NCI-H446 (cell line): ENCODE results near the gene CD36.

Source experiments
- DNase-seq, 2 experiments: peaks; one replicate each; lab custom pipeline; 2025; lab: John Stamatoyannopoulos, UW

The CD36 gene

DNA sequence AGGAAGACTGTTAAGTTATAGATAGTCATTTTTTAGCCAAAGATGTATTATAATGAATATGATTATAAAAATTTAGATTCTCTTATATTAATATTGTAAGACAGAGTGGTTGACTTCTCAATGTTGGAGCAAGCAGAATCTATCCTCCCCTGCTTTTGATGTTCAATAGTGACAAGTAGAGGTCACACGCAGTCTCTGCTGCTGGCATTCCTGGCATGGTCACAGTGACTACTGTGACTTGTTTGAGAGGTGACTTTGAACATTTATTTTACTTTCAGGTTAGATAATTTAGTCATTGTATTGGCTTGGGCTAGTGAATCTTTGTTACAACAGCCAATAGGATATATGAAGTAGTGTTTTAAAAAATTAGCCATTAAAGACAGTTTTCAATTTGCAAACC, 13.7 kb upstream of the CD36 start:
- no peak for DNase-seq

GRCh38 chr7:80629023-80629422, 9.4 kb upstream of the CD36 start:
- DNase-seq, result no peak

DNA sequence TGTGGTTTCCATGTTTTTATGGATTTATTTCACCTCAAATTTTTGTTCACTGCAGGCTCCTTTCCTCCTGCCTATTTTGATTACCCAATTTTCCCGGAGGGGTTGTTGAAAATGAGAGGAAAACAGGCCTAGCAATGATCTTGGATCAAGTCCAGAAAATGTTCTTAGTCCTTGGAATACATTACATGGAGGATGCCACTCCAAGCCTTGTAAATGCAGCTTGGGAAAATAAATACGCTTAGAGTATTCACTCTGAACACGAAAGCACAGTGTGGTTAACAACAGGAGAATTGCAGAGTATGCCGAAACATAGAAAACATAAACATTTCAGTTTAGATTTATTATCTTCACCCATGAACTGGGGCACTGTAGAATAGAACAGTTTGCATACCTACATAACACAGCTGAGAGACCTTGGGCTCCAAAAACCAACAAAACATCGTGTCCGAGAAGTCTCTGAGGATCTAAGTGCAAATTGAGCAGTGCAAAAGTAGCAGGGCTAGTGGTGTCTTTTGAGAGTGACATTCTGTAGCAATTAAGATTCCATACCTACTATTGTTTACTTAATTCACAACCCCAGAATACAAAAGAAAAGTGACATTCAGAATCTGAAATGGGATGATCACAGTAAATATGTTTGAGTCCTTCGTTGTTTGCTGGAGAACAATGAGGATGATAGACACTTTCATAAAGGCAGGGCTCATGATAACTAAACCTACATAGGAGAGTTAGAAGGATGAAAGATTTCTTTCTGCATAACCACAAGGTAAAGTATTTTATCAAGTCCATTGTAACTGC, 7.6 kb upstream of the CD36 start:
- DNase-seq, result peak in 1 of 2 experiments; percentile 34

GRCh38 chr7:80631421-80631820, 7.0 kb upstream of the CD36 start:
- no peak for DNase-seq

DNA sequence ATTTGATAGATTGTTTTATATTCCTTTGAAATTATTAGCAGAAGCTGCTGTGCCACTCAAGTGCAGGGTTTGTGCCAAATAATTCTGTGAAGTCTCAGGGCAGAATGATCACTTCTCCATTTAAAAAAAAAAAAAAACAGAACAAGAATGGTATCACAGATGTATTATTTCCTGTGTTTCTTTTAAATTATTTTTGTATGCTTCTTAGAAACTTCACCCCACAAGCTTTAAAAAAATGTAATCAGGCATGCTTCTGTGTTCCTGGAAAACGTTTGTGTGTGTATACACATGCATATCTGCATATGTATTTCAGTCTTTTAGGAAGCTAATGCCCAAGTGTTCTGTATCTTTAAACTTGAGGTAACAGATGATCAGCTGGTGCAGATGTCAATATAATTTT, 6.3 kb upstream of the CD36 start:
- no peak for DNase-seq

DNA sequence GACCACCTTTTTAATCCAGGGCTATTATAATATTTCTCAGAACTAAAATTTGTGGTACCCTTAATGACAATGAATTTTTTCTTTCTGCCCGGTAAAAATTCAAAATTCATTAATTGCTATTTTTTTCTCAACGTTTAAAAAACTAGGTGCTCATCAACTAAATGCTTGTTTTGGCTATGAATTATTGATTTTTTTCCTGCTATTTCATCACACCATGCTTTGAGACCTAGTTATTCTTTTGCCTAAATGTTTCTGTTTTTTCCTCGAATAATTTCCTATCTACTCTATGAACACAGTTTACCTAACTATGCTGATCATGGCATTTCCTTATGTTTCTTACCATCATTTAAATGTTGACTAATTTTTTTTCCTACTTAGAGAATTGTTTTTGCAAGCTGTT, 5.6 kb upstream of the CD36 start:
- DNase-seq, result no peak

DNA sequence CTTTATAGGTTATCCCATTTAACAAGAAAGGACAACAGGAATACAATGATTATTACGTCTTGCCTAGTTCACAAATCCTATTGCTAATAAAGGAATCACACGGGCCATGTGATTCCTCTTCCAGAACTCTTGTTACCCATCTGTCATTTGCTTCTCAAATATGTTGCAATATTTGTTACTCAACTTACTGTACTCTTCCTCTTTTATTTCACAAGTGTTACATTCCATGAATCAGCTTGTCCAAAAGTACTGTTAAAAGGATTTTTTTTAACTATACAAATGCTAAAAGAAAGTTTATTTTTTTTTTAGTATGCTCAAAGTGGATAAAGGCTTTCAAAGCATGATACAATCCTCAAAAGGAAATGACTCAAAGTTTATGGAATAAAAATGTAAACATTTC, 3.9 kb upstream of the CD36 start:
- DNase-seq, result peak in 1 of 2 experiments; percentile 4

GRCh38 chr7:80635533-80635932, 2.9 kb upstream of the CD36 start:
- no peak for DNase-seq

- no peak for DNase-seq
These were observed 2.4 kb upstream of the CD36 start for GRCh38 chr7:80635998-80636397.

GRCh38 chr7:80636709-80637108, 1.7 kb upstream of the CD36 start:
- DNase-seq, result no peak

- DNase-seq, result no peak
These were observed 988 bp upstream of the CD36 start for GRCh38 chr7:80637454-80637853.

DNA sequence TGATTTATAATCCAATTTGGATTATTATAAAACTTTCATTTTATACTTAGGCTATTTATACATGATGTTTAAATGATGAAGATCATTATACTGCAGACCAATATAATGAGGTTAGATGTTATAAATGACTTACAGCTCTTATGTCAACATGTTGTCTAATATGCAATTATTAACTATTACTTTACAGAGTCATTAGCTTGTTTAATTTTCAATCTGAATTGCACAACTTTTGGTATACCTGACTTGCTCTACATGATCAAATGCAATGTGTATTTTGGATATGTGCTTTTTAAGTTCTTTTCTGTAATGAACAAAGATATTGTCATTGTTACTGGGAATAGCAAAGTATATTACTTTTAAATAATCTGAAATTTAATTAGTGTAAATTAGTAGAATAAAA, 569 bp downstream of the CD36 start:
- DNase-seq, result no peak

GRCh38 chr7:80640846-80641245, 2.4 kb downstream of the CD36 start:
- no peak for DNase-seq

DNA sequence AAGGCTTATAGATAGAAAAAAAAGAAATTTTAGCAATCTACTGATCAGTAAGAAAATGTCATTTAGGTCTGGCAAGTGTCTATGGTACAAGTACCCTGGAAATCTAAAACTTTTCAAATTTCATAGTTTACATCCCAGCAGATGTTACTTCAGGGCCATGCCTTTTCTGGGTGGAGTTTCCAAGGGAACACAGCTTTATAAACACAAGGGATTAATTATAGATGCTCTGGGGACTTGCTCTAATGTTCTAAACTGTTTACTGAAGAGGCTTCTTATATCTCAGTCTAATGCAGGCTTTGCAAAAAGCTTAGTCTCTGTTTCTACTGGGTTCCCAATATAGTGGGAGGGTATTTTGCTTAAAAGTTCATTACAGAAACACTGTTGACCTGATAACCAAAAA, 3.1 kb downstream of the CD36 start:
- no peak for DNase-seq

DNA sequence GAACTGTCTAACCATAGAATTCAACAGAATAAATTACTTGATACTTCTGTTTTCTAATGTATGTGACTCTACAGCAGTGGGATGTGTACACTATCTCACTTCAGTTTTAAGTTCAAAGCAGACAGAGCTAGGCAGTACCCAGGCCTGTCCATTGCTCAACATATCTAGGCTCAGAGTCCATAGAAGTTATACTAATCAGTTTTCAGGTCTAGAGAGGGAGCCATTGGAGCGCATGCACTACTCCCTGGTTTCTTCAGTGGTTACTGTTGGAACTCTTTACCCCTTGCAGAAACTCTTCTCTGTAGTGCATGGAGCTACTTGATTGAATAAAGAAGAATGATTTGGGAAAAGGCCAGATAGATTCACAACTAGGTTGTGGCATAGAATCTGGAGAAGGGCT, 4.4 kb downstream of the CD36 start:
- no peak for DNase-seq

- no peak for DNase-seq
These were observed 5.0 kb downstream of the CD36 start for GRCh38 chr7:80643336-80643915.

DNA sequence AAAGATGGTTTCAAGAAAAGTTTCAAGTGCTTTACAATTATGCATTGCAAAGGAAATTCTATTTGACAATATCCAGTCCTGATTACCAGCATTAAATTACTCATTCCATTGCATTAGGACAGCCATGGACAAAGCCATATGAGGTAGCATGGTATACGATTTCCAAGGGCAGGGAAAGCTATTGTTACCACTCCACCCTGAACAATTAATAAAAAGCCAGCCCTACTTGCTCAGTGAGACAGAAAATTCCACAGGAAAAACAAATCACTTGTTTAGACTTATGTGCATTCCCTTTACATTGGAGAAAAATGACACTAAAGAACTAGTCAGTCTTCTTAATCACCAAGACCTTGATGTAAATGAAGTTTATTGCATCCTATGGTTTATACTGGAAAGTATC, 5.6 kb downstream of the CD36 start:
- no peak for DNase-seq

GRCh38 chr7:80646083-80646865, 7.8 kb downstream of the CD36 start:
- no peak for DNase-seq

GRCh38 chr7:80647436-80647835, 9.0 kb downstream of the CD36 start:
- DNase-seq, result no peak

- DNase-seq, result no peak
These were observed 9.7 kb downstream of the CD36 start for GRCh38 chr7:80648031-80648600.

GRCh38 chr7:80649011-80649410, 10.6 kb downstream of the CD36 start:
- DNase-seq, result no peak

- DNase-seq, result no peak
These were observed 11.6 kb downstream of the CD36 start for GRCh38 chr7:80650030-80650429.

- no peak for DNase-seq
These were observed 13.0 kb downstream of the CD36 start for GRCh38 chr7:80651471-80651870.
